Stimulated activated CD8-positive, alpha-beta memory T cell treated with anti-CD3 and anti-CD28 coated beads, Interleukin-7, amount 100 ng/mL, for 1 hour (primary cell): ENCODE measurements around the gene WNT6.
A peak's percentile ranks its signal among the peaks of the same experiment; 100 is the strongest.

Experiments used
- DNase-seq, 2 donors: peaks; one replicate each; pipeline ENCODE4 v3.0.0-alpha.2; 2020; ENCODE audit warnings: low read depth in 2 of 2

Gene WNT6

GRCh38 chr2:218893349-218894150, 33.9 kb downstream of the WNT6 start:
- no peak for DNase-seq

GRCh38 chr2:218894151-218894879, 34.7 kb downstream of the WNT6 start:
- DNase-seq = no peak

GRCh38 chr2:218894880-218895157, 35.2 kb downstream of the WNT6 start:
- DNase-seq = no peak

GRCh38 chr2:218895326-218895725, 35.7 kb downstream of the WNT6 start:
- no peak for DNase-seq

GRCh38 chr2:218895759-218896500, 36.3 kb downstream of the WNT6 start:
- DNase-seq = no peak

GRCh38 chr2:218896501-218897393, 37.1 kb downstream of the WNT6 start:
- DNase-seq = peak; percentile 61 to 68

GRCh38 chr2:218897394-218898108, 37.9 kb downstream of the WNT6 start:
- DNase-seq = no peak

GRCh38 chr2:218898109-218898878, 38.7 kb downstream of the WNT6 start:
- DNase-seq = peak; percentile 69 to 71

- DNase-seq = no peak
Measured at GRCh38 chr2:218899147-218899546, 39.5 kb downstream of the WNT6 start.

- DNase-seq = no peak
Measured at GRCh38 chr2:218902427-218902826, 42.8 kb downstream of the WNT6 start.

GRCh38 chr2:218904176-218904575, 44.6 kb downstream of the WNT6 start:
- DNase-seq = no peak

- peak; percentile 63 to 75 for DNase-seq
Measured at GRCh38 chr2:218908721-218909619, 49.4 kb downstream of the WNT6 start.

- DNase-seq = no peak
Measured at GRCh38 chr2:218910741-218911140, 51.1 kb downstream of the WNT6 start.

- DNase-seq = no peak
Measured at GRCh38 chr2:218920504-218920903, 60.9 kb downstream of the WNT6 start.
